ENCODE results near the gene UGT1A7.

The UGT1A7 gene

DNA sequence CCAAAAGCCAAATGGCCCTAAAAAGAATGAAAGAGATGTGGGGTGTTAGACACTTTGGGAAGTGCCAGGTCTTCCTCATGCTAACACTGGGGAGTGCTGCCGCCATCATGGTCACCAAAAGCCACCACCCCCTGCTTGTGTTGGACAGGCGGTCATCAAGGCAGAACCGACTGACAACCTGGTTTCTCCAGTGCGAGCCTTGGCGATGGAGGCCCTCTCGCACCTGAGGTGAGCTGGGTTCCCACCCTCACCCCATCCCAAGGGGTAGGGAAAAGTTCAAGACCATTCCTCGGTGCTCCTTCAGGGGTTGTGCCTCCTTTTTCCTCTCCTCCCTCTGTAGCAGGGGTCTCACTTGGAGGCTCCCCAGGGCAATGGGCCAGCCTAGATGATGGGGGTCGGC, 130.0 kb downstream of the UGT1A7 start:
- Histone ChIP-seq H3K4me3 (ENCODE audit: severe bottlenecking) (no peak overlapping the region), H3K27ac (ENCODE audit: poor library complexity, severe bottlenecking) (no peak overlapping the region), H3K4me1 (ENCODE audit: insufficient read depth, poor library complexity, severe bottlenecking) (no peaks in the 10 kb centered on the region), H3K9me3 (ENCODE audit: severe bottlenecking) (no peaks in the 10 kb centered on the region), H3K27me3 (ENCODE audit: insufficient read depth, poor library complexity, severe bottlenecking) (no peaks in the 10 kb centered on the region), H3K36me3 (ENCODE audit: low read depth) (no peaks in the 10 kb centered on the region)
- TF ChIP-seq, protein P1, sequence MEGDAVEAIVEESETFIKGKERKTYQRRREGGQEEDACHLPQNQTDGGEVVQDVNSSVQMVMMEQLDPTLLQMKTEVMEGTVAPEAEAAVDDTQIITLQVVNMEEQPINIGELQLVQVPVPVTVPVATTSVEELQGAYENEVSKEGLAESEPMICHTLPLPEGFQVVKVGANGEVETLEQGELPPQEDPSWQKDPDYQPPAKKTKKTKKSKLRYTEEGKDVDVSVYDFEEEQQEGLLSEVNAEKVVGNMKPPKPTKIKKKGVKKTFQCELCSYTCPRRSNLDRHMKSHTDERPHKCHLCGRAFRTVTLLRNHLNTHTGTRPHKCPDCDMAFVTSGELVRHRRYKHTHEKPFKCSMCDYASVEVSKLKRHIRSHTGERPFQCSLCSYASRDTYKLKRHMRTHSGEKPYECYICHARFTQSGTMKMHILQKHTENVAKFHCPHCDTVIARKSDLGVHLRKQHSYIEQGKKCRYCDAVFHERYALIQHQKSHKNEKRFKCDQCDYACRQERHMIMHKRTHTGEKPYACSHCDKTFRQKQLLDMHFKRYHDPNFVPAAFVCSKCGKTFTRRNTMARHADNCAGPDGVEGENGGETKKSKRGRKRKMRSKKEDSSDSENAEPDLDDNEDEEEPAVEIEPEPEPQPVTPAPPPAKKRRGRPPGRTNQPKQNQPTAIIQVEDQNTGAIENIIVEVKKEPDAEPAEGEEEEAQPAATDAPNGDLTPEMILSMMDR (IDR thresholded peaks at IDR 0.05; ENCODE audit: poor library complexity, severe bottlenecking): no peak
- no peak for ATAC-seq (ENCODE audit: low read depth)
- DNase-seq (ENCODE audit: low spot score): peak; percentile 35

DNA sequence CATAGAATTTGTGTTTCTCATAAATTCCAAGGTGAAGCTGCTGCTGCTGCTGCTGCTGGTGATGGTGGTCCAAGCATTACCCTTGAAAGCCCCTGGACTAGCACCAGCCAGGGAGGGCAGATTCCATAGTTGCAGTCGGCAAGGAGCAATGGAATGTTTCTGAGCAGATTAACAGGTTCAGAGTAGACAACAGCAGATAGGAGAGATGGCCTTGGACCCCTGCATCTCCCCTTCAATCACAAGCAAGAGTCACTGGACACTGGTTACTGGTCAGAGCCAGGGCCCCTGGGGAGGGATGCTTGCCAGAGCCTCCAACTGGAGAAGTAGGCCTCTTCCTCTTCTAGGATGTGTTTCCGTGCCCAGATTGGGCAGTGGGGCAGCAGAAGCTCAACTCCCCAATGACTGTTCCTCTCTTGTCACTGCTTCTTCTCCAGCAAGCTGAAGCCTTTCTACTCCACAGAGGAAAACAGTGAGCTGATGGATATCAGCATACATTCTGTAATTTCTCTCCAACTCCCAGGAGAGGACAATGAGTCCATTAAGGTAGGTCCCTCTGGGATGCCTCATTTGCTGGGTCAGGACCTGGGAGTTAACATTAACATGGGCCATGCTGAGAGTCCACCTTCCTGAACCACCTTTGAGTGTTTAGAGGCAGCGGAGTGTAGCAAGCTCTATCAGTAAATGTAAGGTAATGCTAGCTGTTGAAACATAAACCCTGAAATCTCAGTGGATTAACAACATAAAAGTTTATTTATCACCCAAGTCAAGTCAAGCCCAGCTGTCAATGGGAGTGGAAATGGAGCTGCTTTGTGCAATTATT, 131.7 kb downstream of the UGT1A7 start:
- peak; percentile 18 for DNase-seq (ENCODE audit: low spot score)
- no peak overlapping the region for H3K27ac ChIP-seq (ENCODE audit: poor library complexity, severe bottlenecking)
- no peak for ATAC-seq (ENCODE audit: low read depth)
- H3K27me3 ChIP-seq (ENCODE audit: insufficient read depth, poor library complexity, severe bottlenecking): no peaks in the 10 kb centered on the region
- H3K4me1 ChIP-seq (ENCODE audit: insufficient read depth, poor library complexity, severe bottlenecking): no peaks in the 10 kb centered on the region
- TF ChIP-seq, protein P1 (IDR thresholded peaks at IDR 0.05; ENCODE audit: poor library complexity, severe bottlenecking): no peak
- H3K4me3 ChIP-seq (ENCODE audit: severe bottlenecking): no peak overlapping the region
- H3K36me3 ChIP-seq (ENCODE audit: low read depth): no peaks in the 10 kb centered on the region
- H3K9me3 ChIP-seq (ENCODE audit: severe bottlenecking): no peaks in the 10 kb centered on the region

DNA sequence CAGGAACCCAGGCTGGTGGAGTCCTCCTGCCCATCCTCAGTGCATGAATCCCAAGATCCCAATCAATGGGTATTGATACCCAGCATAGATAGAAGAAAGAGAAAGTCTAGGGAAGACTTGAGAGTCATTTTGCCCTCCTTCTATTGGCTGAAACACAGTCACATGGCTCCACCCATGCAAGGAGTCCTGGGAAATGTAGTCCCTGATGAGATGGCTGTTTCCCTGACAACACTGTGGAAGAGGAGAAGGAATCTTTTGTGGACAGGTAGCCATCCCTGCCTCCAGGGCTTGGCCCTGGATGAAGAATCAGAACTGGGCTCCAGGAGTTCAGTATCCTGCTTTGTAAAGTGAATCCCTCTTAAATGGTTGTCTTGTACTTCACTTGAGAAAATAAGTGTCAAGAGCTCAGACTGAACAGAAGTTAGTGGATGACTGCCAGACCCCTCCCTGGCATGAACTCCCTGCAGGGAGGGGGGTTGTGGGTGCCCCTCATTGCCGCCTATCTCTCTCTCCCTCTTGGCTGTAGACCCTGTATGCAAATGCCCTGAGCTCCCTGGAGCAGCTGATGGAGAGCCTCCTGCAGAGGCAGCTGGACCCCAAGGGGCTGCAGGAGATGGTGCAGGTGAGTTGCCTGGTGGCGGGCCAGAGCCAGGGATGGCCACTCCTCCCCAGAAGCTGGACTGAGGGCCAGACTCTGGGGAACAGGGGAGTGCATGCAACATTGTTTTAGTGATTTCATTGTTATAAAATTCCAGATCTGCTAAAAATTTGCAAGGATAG, 132.5 kb downstream of the UGT1A7 start:
- H3K4me3 ChIP-seq (ENCODE audit: severe bottlenecking): no peak overlapping the region
- H3K4me1 ChIP-seq (ENCODE audit: insufficient read depth, poor library complexity, severe bottlenecking): no peaks in the 10 kb centered on the region
- TF ChIP-seq, protein P1 (IDR thresholded peaks at IDR 0.05; ENCODE audit: poor library complexity, severe bottlenecking): no peak
- no peak overlapping the region for H3K27ac ChIP-seq (ENCODE audit: poor library complexity, severe bottlenecking)
- no peaks in the 10 kb centered on the region for H3K9me3 ChIP-seq (ENCODE audit: severe bottlenecking)
- DNase-seq (ENCODE audit: low spot score) (peak; percentile 10), ATAC-seq (ENCODE audit: low read depth) (0 out of 3 replicates have a peak, but pooled peaks have one; percentile 25)
- H3K36me3 ChIP-seq (ENCODE audit: low read depth): no peaks in the 10 kb centered on the region
- H3K27me3 ChIP-seq (ENCODE audit: insufficient read depth, poor library complexity, severe bottlenecking): no peaks in the 10 kb centered on the region

GRCh38 chr2:233815861-233816260, 134.2 kb downstream of the UGT1A7 start:
- H3K4me1 ChIP-seq (ENCODE audit: insufficient read depth, poor library complexity, severe bottlenecking): no peaks in the 10 kb centered on the region
- ATAC-seq (ENCODE audit: low read depth): no peak
- no peaks in the 10 kb centered on the region for H3K27me3 ChIP-seq (ENCODE audit: insufficient read depth, poor library complexity, severe bottlenecking)
- H3K27ac ChIP-seq (ENCODE audit: poor library complexity, severe bottlenecking): no peak overlapping the region
- TF ChIP-seq, protein P1 (IDR thresholded peaks at IDR 0.05; ENCODE audit: poor library complexity, severe bottlenecking): no peak
- no peak for DNase-seq (ENCODE audit: low spot score)
- no peaks in the 10 kb centered on the region for H3K9me3 ChIP-seq (ENCODE audit: severe bottlenecking)
- no peaks in the 10 kb centered on the region for H3K36me3 ChIP-seq (ENCODE audit: low read depth)
- H3K4me3 ChIP-seq (ENCODE audit: severe bottlenecking): no peak overlapping the region
